Fibroblast of mammary gland (primary cell): ENCODE data around the gene DEUP1.
"Not testable (repeated sequence)": the region's sequence is repeated elsewhere in the genome, so short reads cannot be mapped to it uniquely, and the experiment has no call there.

Source experiments
- DNase-seq: peaks from one replicate; pipeline ENCODE4 v3.0.0-alpha.2; 2010; ENCODE audit warnings: low read depth
- H3K4me3 ChIP-seq: 2 replicates; pipeline ENCODE4 v1.5.1; 2011; ENCODE audit warnings: low read depth, mild to moderate bottlenecking, low read length, moderate library complexity; ENCODE audit not compliant: control insufficient read depth
- TF ChIP-seq, protein P1 (sequence below): conservative IDR thresholded peaks from 2 replicates; pipeline ENCODE4 v1.5.1; 2011; ENCODE audit warnings: low read depth, low read length, inconsistent platforms; ENCODE audit not compliant: control insufficient read depth, insufficient read depth

DEUP1 gene

DNA sequence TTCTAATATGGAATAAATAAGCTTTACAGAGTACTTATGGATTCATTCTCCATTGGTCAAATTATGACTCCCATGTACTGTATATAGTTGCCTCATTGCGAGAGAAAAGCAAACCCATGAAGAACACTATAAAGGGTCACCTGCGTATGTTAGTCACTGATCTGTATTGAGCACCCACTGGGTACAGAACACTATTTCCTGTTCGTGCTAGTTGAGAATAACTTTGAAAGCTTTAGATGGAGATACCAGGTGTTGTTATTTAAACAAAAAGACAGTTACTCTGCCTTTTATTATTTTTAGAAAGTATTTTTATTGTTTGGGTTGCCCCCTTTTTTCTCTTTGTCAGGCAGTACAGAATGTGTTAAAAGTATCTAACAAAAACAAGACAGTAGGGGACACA lies 79.9 kb downstream of the DEUP1 start:
- no peak overlapping the region for H3K4me3 ChIP-seq
- no peak for DNase-seq
- TF ChIP-seq, protein P1, sequence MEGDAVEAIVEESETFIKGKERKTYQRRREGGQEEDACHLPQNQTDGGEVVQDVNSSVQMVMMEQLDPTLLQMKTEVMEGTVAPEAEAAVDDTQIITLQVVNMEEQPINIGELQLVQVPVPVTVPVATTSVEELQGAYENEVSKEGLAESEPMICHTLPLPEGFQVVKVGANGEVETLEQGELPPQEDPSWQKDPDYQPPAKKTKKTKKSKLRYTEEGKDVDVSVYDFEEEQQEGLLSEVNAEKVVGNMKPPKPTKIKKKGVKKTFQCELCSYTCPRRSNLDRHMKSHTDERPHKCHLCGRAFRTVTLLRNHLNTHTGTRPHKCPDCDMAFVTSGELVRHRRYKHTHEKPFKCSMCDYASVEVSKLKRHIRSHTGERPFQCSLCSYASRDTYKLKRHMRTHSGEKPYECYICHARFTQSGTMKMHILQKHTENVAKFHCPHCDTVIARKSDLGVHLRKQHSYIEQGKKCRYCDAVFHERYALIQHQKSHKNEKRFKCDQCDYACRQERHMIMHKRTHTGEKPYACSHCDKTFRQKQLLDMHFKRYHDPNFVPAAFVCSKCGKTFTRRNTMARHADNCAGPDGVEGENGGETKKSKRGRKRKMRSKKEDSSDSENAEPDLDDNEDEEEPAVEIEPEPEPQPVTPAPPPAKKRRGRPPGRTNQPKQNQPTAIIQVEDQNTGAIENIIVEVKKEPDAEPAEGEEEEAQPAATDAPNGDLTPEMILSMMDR = no peak

DNA sequence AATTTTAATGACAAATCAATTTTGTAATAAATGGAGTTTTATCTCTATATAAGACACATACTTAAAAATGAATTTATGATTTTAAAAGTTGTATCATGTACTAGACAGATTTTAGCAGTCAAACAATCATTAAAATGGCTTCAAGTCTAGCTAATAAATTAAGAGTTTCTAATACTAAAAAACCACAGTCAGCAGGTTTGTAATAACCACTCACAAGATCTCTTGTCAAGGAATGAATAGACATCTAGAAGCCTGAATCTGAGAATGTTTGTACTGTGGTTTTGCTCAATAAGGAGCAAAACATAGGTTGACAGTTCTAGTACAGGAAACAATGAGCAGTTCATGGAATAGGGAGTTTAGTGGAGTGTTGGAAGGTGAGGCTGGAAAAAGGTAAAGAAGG lies 81.2 kb downstream of the DEUP1 start:
- DNase-seq = no peak
- TF ChIP-seq, protein P1 = no peak
- no peak overlapping the region for H3K4me3 ChIP-seq

DNA sequence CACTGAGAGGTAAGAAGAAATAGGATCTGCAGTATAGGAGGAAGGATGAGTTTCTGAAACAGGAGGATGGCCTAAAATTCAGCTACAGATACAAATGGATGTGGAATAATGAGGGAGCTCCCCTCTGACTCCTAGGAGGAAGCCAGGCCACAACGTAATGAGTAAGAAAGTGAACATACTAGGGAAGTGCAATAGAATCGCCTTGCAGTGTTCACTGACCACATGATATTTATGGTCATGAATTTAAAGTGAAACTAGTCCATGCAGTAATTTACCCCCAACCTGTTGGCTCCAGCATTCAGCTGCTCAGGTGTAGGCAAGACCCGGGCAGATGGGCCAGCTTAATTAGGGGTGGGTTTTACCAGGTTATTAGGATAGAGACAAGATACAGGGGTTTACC lies 101.7 kb downstream of the DEUP1 start:
- H3K4me3 ChIP-seq = no peak overlapping the region
- DNase-seq = no peak
- TF ChIP-seq, protein P1 = no peak

DNA sequence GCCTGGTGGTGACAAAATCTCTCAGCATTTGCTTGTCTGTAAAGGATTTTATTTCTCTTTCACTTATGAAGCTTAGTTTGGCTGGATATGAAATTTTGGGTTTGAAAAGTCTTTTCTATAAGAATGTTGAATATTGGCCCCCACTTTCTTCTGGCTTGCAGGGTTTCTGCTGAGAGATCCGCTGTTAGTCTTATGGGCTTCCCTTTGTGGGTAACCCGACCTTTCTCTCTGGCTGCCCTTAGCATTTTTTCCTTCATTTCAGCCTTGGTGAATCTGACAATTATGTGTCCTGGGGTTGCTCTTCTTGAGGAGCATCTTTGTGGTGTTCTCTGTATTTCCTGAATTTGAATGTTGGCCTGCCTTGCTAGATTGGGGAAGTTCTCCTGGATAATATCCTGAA lies 112.7 kb downstream of the DEUP1 start:
- DNase-seq, H3K4me3 ChIP-seq: not testable (repeated sequence)

DNA sequence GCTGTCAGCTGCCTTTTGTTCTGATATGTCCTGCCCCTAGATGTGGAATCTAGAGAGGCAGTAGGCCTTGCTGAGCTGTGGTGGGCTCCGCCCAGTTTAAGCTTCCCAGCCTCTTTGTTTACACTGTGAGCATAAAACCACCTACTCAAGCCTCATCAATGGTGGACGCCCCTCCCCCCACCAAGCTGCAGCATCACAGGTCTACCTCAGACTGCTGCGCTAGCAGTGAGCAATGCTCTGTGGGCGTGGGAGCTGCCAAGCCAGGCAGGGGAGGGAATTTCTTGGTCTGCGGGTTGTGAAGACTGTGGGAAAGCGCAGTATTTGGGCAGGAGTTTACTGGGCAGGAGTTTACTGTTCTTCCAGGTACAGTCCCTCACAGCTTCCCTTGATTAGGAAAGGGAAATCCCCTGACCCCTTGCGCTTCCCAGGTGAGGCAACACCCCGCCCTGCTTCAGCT lies 114.1 kb downstream of the DEUP1 start:
- DNase-seq = peak; percentile 19
- no peak overlapping the region for H3K4me3 ChIP-seq

DNA sequence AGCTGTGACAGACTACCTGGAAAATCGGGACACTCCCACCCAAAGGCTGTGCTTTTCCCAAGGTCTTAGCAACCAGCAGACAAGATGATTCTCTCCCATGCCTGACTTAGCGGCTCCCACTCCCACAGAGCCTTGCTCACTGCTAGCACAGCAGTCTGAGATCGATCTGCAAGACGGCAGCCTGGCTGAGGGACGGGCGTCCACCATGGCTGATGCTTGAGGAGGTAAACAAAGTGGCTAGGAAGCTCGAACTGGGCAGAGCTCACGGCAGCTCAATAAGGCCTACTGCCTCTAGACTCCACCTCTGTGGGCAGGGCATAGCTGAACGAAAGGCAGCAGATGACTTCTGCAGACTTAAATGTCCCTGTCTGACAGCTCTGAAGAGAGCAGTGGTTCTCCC lies 127.7 kb downstream of the DEUP1 start:
- no peak for DNase-seq
- H3K4me3 ChIP-seq = no peak overlapping the region
- TF ChIP-seq, protein P1 = no peak

More for the DNA sequence above, 114.1 kb downstream of the DEUP1 start:
- TF ChIP-seq, protein P1 = no peak

DNA sequence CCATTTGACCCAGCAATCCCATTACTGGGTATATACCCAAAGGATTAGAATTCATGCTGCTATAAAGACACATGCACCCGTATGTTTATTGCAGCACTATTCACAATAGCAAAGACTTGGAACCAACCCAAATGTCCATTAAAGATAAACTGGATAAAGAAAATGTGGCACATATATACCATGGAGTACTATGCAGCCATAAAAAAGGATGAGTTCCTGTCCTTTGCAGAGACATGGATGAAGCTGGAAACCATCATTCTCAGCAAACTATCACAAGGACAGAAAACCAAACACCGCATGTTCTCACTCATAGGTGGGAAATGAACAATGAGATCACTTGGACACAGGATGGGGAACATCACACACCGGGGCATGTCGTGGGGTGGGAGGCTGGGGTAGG lies 133.1 kb downstream of the DEUP1 start:
- DNase-seq, H3K4me3 ChIP-seq: not testable (repeated sequence)

DNA sequence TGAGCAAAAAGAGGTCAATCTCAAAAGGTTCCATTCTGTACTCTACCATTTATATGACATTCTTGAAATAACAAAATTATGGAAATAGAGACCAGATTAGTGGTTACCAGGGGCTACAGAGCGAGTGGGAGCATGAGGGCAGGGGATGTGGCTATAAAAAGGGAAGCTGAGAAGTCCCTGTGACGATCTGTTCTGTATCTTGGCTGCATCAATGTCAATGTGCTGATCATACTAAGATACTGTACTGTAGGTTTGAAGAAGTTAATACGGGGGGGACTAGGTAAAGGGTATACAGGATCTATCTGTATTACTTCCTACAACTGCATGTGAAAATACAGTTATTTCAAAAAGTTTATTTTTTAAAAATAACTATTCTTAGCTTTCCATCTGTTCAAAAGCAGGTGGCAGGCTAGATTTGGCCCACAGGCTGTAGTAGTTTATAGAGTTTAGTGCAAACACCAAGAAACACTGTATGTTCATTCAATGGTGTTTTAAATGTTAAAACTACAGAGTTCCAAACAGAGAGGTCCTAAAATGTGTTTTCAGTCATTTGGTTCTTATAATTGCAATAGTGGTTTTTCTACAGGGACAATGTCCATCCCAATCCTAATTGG lies 134.5 kb downstream of the DEUP1 start:
- TF ChIP-seq, protein P1 = no peak

More for the DNA sequence above, 134.5 kb downstream of the DEUP1 start:
- H3K4me3 ChIP-seq = no peak overlapping the region
- no peak for DNase-seq
